Transverse colon (tissue), 4 donors: ENCODE measurements around the gene TTC28. TPM values are rescaled to one million over a fixed set of nuclear protein-coding genes. Genes with fewer than 3 reads are reported as not detected.

Experiments
- DNase-seq: peaks from one replicate; pipeline ENCODE4 v3.0.0-alpha.2; 2019
- H3K27ac ChIP-seq, 4 donors: fragments of 200-600 bp; sonication (generic); 2 replicates each; pipeline ENCODE4 v1.5.1; 2016 to 2018; ENCODE audit warnings: inconsistent platforms in 4 of 4
- H3K27me3 ChIP-seq: fragments of 200-600 bp; sonication (generic); 2 replicates; pipeline ENCODE4 v1.5.1; 2017; ENCODE audit warnings: inconsistent platforms
- H3K36me3 ChIP-seq, 4 donors: fragments of 200-600 bp; sonication (generic); 2 replicates each; pipeline ENCODE4 v1.5.1; 2017 to 2019; ENCODE audit warnings: inconsistent platforms in 4 of 4
- H3K4me1 ChIP-seq, 4 donors: fragments of 200-600 bp; sonication (generic); 2 replicates each; pipeline ENCODE4 v1.5.1; 2017 to 2020; ENCODE audit warnings: inconsistent platforms in 4 of 4
- H3K4me3 ChIP-seq, 4 donors: fragments of 200-600 bp; sonication (generic); 1 replicate in 1 of 4; 2 replicates in 3 of 4; pipeline versions ENCODE4 v1.5.1 to v1.6.1; 2017 to 2019; ENCODE audit warnings: inconsistent platforms in 4 of 4
- H3K9me3 ChIP-seq, 2 donors: fragments of 200-600 bp; sonication (generic); 2 replicates each; pipeline ENCODE4 v1.5.1; 2017 to 2019; ENCODE audit warnings: inconsistent platforms in 2 of 2
- CTCF ChIP-seq, 5 experiments: fragments of 200-600 bp in 3 of 5; fragments of 450-650 bp in 2 of 5; sonication (generic) in 3 of 5; IDR thresholded peaks; 1 replicate in 2 of 5; 2 replicates in 3 of 5; pipeline ENCODE4 v1.5.1; 2016 to 2017; ENCODE audit warnings: antibody characterized with exemption in 5 of 5, inconsistent platforms in 3 of 5, mild to moderate bottlenecking in 2 of 5, moderate library complexity in 1 of 5
- EP300 ChIP-seq: sonication (generic); formaldehyde crosslinking; IDR thresholded peaks from one replicate; pipeline ENCODE4 v1.6.1; 2017; ENCODE audit warnings: antibody characterized with exemption, low read depth
- POLR2A ChIP-seq: fragments of 450-650 bp; IDR thresholded peaks from one replicate; pipeline ENCODE4 v1.6.1; 2016; ENCODE audit warnings: antibody characterized with exemption, mild to moderate bottlenecking, moderate library complexity
- POLR2AphosphoS5 ChIP-seq, 3 donors: sonication (generic); formaldehyde crosslinking; IDR thresholded peaks; one replicate each; pipeline ENCODE4 v1.6.1; 2016; ENCODE audit warnings: antibody characterized with exemption in 3 of 3
- WGBS, 2 donors: methylation state at CpG; one replicate each; pipeline ENCODE4 v1.1.5; 2018; ENCODE audit warnings: low coverage in 1 of 2; 5-methylcytosine and 5-hydroxymethylcytosine counted together
- in situ Hi-C, 4 donors: fragments of 200-750 bp; cut with MboI; loops; one replicate each; pipeline versions ENCODE4 v1.15.0 to v1.15.1; 2017; ENCODE audit warnings: low sequenced_read_pairs in 3 of 4, low pct_ligation_motif_present in 1 of 4, low pct_unique_long_range_greater_than_20kb in 1 of 4
- intact Hi-C: fragments of 100-400 bp; cut with DNase I; formaldehyde crosslinking; loops from one replicate; pipeline ENCODE4 v1.15.1; 2023; ENCODE audit warnings: low total_unique reads
- total RNA-seq, 4 donors: library from RNA; depleted of rRNA; stranded (reverse); fragments of >200 nt; gene quantifications; one replicate each; pipeline ENCODE4 v1.1.0, GENCODE V29; 2016

Gene TTC28
- total RNA-seq, 4 donors from 2014 or later: 7.6 to 84.2 (median 12.4) TPM

- no peak for DNase-seq
- H3K27me3 ChIP-seq: no peaks in the 10 kb centered on the region
- H3K4me3 ChIP-seq: no peak overlapping the region
- no peaks in the 10 kb centered on the region for H3K9me3 ChIP-seq
- no peak overlapping the region for H3K27ac ChIP-seq
- in situ Hi-C loops: loop anchor here in 2 of 4 donors (5.0 to 25.0 kb wide), 2 partner anchors 132 to 823 kb away; no protein-coding TSS in a partner anchor
- H3K4me1 ChIP-seq: no peaks in the 10 kb centered on the region
- 40 to 83% methylated on average over 1 to 18 of the region's 18 CpGs for WGBS, 2 donors
- TF ChIP-seq EP300 (no peak), POLR2A (no peak), POLR2AphosphoS5 (IDR thresholded peaks at IDR 0.05) (no peak), CTCF (IDR thresholded peaks at IDR 0.05) (no peak)
- intact Hi-C loops: loop anchor here (10.0 kb wide), 1 partner anchor 810 kb away; no protein-coding TSS in a partner anchor
- no peaks in the 10 kb centered on the region for H3K36me3 ChIP-seq
Observed at GRCh38 chr22:28014211-28015045, 665.2 kb downstream of the TTC28 start.

- DNase-seq: no peak
Observed at GRCh38 chr22:28013611-28014010, 666.0 kb downstream of the TTC28 start.

GRCh38 chr22:28012832-28013460 lies 666.7 kb downstream of the TTC28 start:
- intact Hi-C loops (loop anchor here (10.0 kb wide), 1 partner anchor 812 kb away; no protein-coding TSS in a partner anchor), in situ Hi-C loops (loop anchor here in 2 of 4 donors (5.0 to 25.0 kb wide), 2 partner anchors 131 to 824 kb away; no protein-coding TSS in a partner anchor)
- H3K27me3 ChIP-seq: no peaks in the 10 kb centered on the region
- no peak for DNase-seq
- H3K4me1 ChIP-seq: peaks cover 0 to 3% (median 0%) of the 10 kb centered on the region in 4 donors
- no peaks in the 10 kb centered on the region for H3K36me3 ChIP-seq
- no peak overlapping the region for H3K4me3 ChIP-seq
- no peak for TF ChIP-seq POLR2A
- TF ChIP-seq EP300: no peak
- no peak for TF ChIP-seq POLR2AphosphoS5 (IDR thresholded peaks at IDR 0.05)
- TF ChIP-seq CTCF (IDR thresholded peaks at IDR 0.05): no peak
- no peaks in the 10 kb centered on the region for H3K9me3 ChIP-seq
- no peak overlapping the region for H3K27ac ChIP-seq
- WGBS, 2 donors: 87% methylated on average over 7 of the region's 7 CpGs; no CpG with 5 or more reads in 1 of the 2 donors

More at GRCh38 chr22:28013611-28014010, 666.0 kb downstream of the TTC28 start:
- Histone ChIP-seq H3K9me3 (no peaks in the 10 kb centered on the region), H3K27me3 (no peaks in the 10 kb centered on the region), H3K36me3 (no peaks in the 10 kb centered on the region), H3K4me1 (peaks cover 0 to 3% (median 0%) of the 10 kb centered on the region in 4 donors), H3K4me3 (no peak overlapping the region), H3K27ac (no peak overlapping the region)
- TF ChIP-seq EP300 (no peak), POLR2AphosphoS5 (IDR thresholded peaks at IDR 0.05) (no peak), CTCF (IDR thresholded peaks at IDR 0.05) (no peak), POLR2A (no peak)
- in situ Hi-C loops (loop anchor here in 2 of 4 donors (5.0 to 25.0 kb wide), 2 partner anchors 131 to 824 kb away; no protein-coding TSS in a partner anchor), intact Hi-C loops (loop anchor here (10.0 kb wide), 1 partner anchor 811 kb away; no protein-coding TSS in a partner anchor)
- WGBS, 2 donors: 81 to 83% methylated on average over 1 to 11 of the region's 12 CpGs
